Left renal cortex interstitium (tissue), 4 donors: ENCODE results near the gene TTLL3. TPM values are rescaled to one million over a fixed set of nuclear protein-coding genes. Genes with fewer than 3 reads are reported as not detected.
A peak's percentile ranks its signal among the peaks of the same experiment; 100 is the strongest.

Experiments used
- DNase-seq, 4 donors: peaks; one replicate each; pipeline ENCODE4 v3.0.0-alpha.2; 2013; ENCODE audit warnings: low read depth in 4 of 4, low spot score in 2 of 4, missing footprints in 1 of 4
- polyA plus RNA-seq, 4 donors: library from polyadenylated mRNA; unstranded; fragments of 120-200 nt; gene quantifications; one replicate each; pipeline ENCODE4 v1.2.1, GENCODE V29; 2013; ENCODE audit not compliant: insufficient read length in 4 of 4

TTLL3 gene
- polyA plus RNA-seq, 4 donors, result 28.2 to 96.7 (median 60.5) TPM

GRCh38 chr3:9780458-9780812 lies 29.6 kb upstream of the TTLL3 start:
- DNase-seq, result no peak

GRCh38 chr3:9780910-9781309 lies 29.2 kb upstream of the TTLL3 start:
- no peak for DNase-seq

- no peak for DNase-seq
Measured at GRCh38 chr3:9781551-9781950, 28.5 kb upstream of the TTLL3 start.

GRCh38 chr3:9781978-9782603 lies 28.0 kb upstream of the TTLL3 start:
- no peak for DNase-seq

GRCh38 chr3:9782770-9783169 lies 27.3 kb upstream of the TTLL3 start:
- no peak for DNase-seq

- DNase-seq, result no peak
Measured at GRCh38 chr3:9783954-9784353, 26.1 kb upstream of the TTLL3 start.

GRCh38 chr3:9784965-9785364 lies 25.1 kb upstream of the TTLL3 start:
- DNase-seq, result no peak

GRCh38 chr3:9785602-9786001 lies 24.5 kb upstream of the TTLL3 start:
- no peak for DNase-seq

- no peak for DNase-seq
Measured at GRCh38 chr3:9786209-9786739, 23.8 kb upstream of the TTLL3 start.

- no peak for DNase-seq
Measured at GRCh38 chr3:9786825-9787669, 23.0 kb upstream of the TTLL3 start.

- DNase-seq, result no peak
Measured at GRCh38 chr3:9787714-9788113, 22.3 kb upstream of the TTLL3 start.

GRCh38 chr3:9791127-9791526 lies 18.9 kb upstream of the TTLL3 start:
- DNase-seq, result no peak

- DNase-seq, result no peak
Measured at GRCh38 chr3:9791790-9792404, 18.2 kb upstream of the TTLL3 start.

GRCh38 chr3:9792405-9793160 lies 17.5 kb upstream of the TTLL3 start, which contains the start of the genes ARPC4 and TADA3:
TSS of gene ARPC4 (plus strand) at chr3:9793082. CDS start at chr3:9793122, 40 bp downstream.
TSS of gene TADA3 (minus strand) at chr3:9792473. CDS start at chr3:9791466, 1,007 bp downstream.
- peak; percentile 91 to 100 (median 98) for DNase-seq

- no peak for DNase-seq
Measured at GRCh38 chr3:9793161-9793781, 16.8 kb upstream of the TTLL3 start.

- no peak for DNase-seq
Measured at GRCh38 chr3:9794400-9794799, 15.7 kb upstream of the TTLL3 start.

GRCh38 chr3:9795207-9795606 lies 14.9 kb upstream of the TTLL3 start:
- no peak for DNase-seq

- no peak for DNase-seq
Measured at GRCh38 chr3:9797196-9797945, 12.7 kb upstream of the TTLL3 start.

- DNase-seq, result no peak
Measured at GRCh38 chr3:9800529-9800928, 9.5 kb upstream of the TTLL3 start.
